T-helper 1 cell treated with Interleukin-12 subunit alpha and Interleukin-12 subunit beta and Interleukin-4 antibody, amounts not matched to agents 30 ng/mL and 1 ng/mL, for 36 hours (primary cell): ENCODE results near the gene GSTT2. TPM values are rescaled to one million over a fixed set of nuclear protein-coding genes. Genes with fewer than 3 reads are reported as not detected.

Source experiments
- total RNA-seq: library from RNA; stranded (reverse); gene quantifications from 2 replicates; pipeline ENCODE4 v1.2.3, GENCODE V29; 2022

Gene GSTT2
- total RNA-seq, 1 donor from 2014 or later = not detected

Other genes with a start within 250 kb of the GSTT2 start
- 2.5 and 2.8 TPM in 2 replicates for gene ZNF70, start 229.0 kb upstream of the GSTT2 start, total RNA-seq
- gene VPREB3, start 225.7 kb upstream of the GSTT2 start, total RNA-seq = not detected in 2 replicates
- gene C22orf15, start 217.1 kb upstream of the GSTT2 start, total RNA-seq = 0.41 and 0.74 TPM in 2 replicates
- gene CHCHD10, start 212.2 kb upstream of the GSTT2 start, total RNA-seq = 44.5 and 51.0 TPM in 2 replicates
- 0.27 and 0.49 TPM in 2 replicates for gene MMP11, start 207.3 kb upstream of the GSTT2 start, total RNA-seq
- 77.3 and 79.6 TPM in 2 replicates for gene SMARCB1, start 193.2 kb upstream of the GSTT2 start, total RNA-seq
- 9.0 and 10.8 TPM in 2 replicates for gene DERL3, start 141.1 kb upstream of the GSTT2 start, total RNA-seq
- gene SLC2A11, start 122.3 kb upstream of the GSTT2 start, total RNA-seq = 5.7 and 6.6 TPM in 2 replicates
- gene MIF, start 85.8 kb upstream of the GSTT2 start, total RNA-seq = 700 and 746 TPM in 2 replicates
- gene GSTT2B, start 18.9 kb upstream of the GSTT2 start, total RNA-seq = 0.44 TPM in 2 replicates
- 4.0 and 5.4 TPM in 2 replicates for gene DDTL, start 13.2 kb upstream of the GSTT2 start, total RNA-seq
- 87.7 and 93.5 TPM in 2 replicates for gene DDT, start 5.7 kb upstream of the GSTT2 start, total RNA-seq
- not detected in 2 replicates for gene GSTT4, start 25.3 kb downstream of the GSTT2 start, total RNA-seq
- gene CABIN1, start 31.2 kb downstream of the GSTT2 start, total RNA-seq = 122 and 127 TPM in 2 replicates
- 1.2 and 1.6 TPM in 2 replicates for gene SUSD2, start 201.4 kb downstream of the GSTT2 start, total RNA-seq